ENCODE data around the gene LALBA. TPM values are rescaled to one million over a fixed set of nuclear protein-coding genes. Genes with fewer than 3 reads are reported as not detected.

The LALBA gene
- total RNA-seq, 1 experiment from 2014 or later, result not detected

- H3K4me1 ChIP-seq (ENCODE audit: control insufficient read depth, insufficient read depth, low read length), result no peaks in the 10 kb centered on the region
- ChIA-PET POLR2A (no interaction called here), CTCF (interaction anchor here (0.7 kb wide), 1 partner anchor 259 kb away, joined by 4 read pairs; no protein-coding TSS in a partner anchor)
- in situ Hi-C loops (cut with HindIII; ENCODE audit: low pct_unique_long_range_greater_than_20kb, low sequenced_read_pairs) (no loop called here), intact Hi-C loops (cut with micrococcal nuclease; ENCODE audit: unreplicated experiment) (no loop called here)
- no peaks in the 10 kb centered on the region for H3K9me3 ChIP-seq (ENCODE audit: control insufficient read depth, insufficient read depth, low read depth, low read length)
- TF ChIP-seq TCF7L2 (IDR thresholded peaks at IDR 0.05; ENCODE audit: low read depth, low read length) (no peak), REST (IDR thresholded peaks at IDR 0.05; ENCODE audit: insufficient read depth in 1 of 2, low read depth in 2 of 2, low read length in 1 of 2) (no peak), POLR2AphosphoS5 (IDR thresholded peaks at IDR 0.05; ENCODE audit: low read depth, low read length) (no peak), CTCF (IDR thresholded peaks at IDR 0.05) (no peak), SIN3A (IDR thresholded peaks at IDR 0.05; ENCODE audit: borderline replicate concordance, insufficient read depth, low read depth, low read length) (no peak)
- no peak overlapping the region for H3K4me3 ChIP-seq (ENCODE audit: low read depth in 2 of 2, low read length in 2 of 2)
- peaks cover 5% of the 10 kb centered on the region; the same call in 1 of the 2 replicates for H3K27me3 ChIP-seq (ENCODE audit: control insufficient read depth, insufficient read depth, low read length)
- ATAC-seq (no peak), DNase-seq (ENCODE audit: low read depth, low spot score) (no peak)
- H3K27ac ChIP-seq (ENCODE audit: low read length), result no peak overlapping the region
- BruUV-seq (replicated peaks), result no TSS peak
- no peaks in the 10 kb centered on the region for H3K36me3 ChIP-seq (ENCODE audit: control insufficient read depth, insufficient read depth, low read length)
These were observed 45.8 kb upstream of the LALBA start for GRCh38 chr12:48615681-48616080.

GRCh38 chr12:48613321-48613720, 43.5 kb upstream of the LALBA start:
- no peak for ATAC-seq

More at GRCh38 chr12:48613321-48613720, 43.5 kb upstream of the LALBA start:
- DNase-seq (ENCODE audit: low read depth, low spot score), result no peak
- Histone ChIP-seq H3K27me3 (ENCODE audit: control insufficient read depth, insufficient read depth, low read length) (peaks cover 5% of the 10 kb centered on the region; the same call in 1 of the 2 replicates), H3K9me3 (ENCODE audit: control insufficient read depth, insufficient read depth, low read depth, low read length) (no peaks in the 10 kb centered on the region), H3K4me1 (ENCODE audit: control insufficient read depth, insufficient read depth, low read length) (no peaks in the 10 kb centered on the region), H3K36me3 (ENCODE audit: control insufficient read depth, insufficient read depth, low read length) (no peaks in the 10 kb centered on the region), H3K27ac (ENCODE audit: low read length) (no peak overlapping the region), H3K4me3 (ENCODE audit: low read depth in 2 of 2, low read length in 2 of 2) (no peak overlapping the region)
- ChIA-PET CTCF (interaction anchor here (0.5 kb wide), 1 partner anchor 33 kb away, joined by 5 read pairs; no protein-coding TSS in a partner anchor), POLR2A (no interaction called here)
- BruUV-seq (replicated peaks), result no TSS peak
- TF ChIP-seq CTCF (IDR thresholded peaks at IDR 0.05), result no peak
- TF ChIP-seq SIN3A (IDR thresholded peaks at IDR 0.05; ENCODE audit: borderline replicate concordance, insufficient read depth, low read depth, low read length), result no peak
- TF ChIP-seq REST (IDR thresholded peaks at IDR 0.05; ENCODE audit: insufficient read depth in 1 of 2, low read depth in 2 of 2, low read length in 1 of 2), result no peak
- no peak for TF ChIP-seq TCF7L2 (IDR thresholded peaks at IDR 0.05; ENCODE audit: low read depth, low read length)
- TF ChIP-seq POLR2AphosphoS5 (IDR thresholded peaks at IDR 0.05; ENCODE audit: low read depth, low read length), result no peak
- intact Hi-C loops (cut with micrococcal nuclease; ENCODE audit: unreplicated experiment) (no loop called here), in situ Hi-C loops (cut with HindIII; ENCODE audit: low pct_unique_long_range_greater_than_20kb, low sequenced_read_pairs) (no loop called here)
